Dedifferentiated amniotic fluid mesenchymal stem cell (primary cell): ENCODE measurements around the gene ADPRHL1.
"Not testable (repeated sequence)": the region's sequence is repeated elsewhere in the genome, so short reads cannot be mapped to it uniquely, and the experiment has no call there.

Source experiments
- DNase-seq: peaks from one replicate; pipeline ENCODE4 v3.0.0-alpha.2; 2016; ENCODE audit errors: extremely low spot score

ADPRHL1 gene

DNA sequence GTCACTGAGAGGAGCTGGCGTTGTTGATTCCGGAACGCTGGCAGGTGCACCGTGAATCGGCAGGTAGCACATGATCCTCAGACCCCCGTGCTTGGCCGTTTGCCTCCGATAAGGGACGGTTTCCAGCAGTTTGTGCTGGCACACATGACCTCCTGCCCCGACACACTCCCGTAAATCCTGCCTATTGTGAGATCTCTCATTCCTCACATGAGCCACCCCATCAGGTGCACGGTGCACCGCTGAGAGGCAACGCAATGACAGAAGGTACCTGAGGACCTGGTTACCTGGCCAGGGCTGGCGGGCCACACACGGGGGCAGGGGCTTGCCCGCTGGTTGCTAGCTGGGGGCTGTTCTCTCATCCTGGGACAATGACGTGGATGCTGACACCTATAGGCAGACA lies 2.1 kb upstream of the ADPRHL1 start:
- DNase-seq, result no peak

DNA sequence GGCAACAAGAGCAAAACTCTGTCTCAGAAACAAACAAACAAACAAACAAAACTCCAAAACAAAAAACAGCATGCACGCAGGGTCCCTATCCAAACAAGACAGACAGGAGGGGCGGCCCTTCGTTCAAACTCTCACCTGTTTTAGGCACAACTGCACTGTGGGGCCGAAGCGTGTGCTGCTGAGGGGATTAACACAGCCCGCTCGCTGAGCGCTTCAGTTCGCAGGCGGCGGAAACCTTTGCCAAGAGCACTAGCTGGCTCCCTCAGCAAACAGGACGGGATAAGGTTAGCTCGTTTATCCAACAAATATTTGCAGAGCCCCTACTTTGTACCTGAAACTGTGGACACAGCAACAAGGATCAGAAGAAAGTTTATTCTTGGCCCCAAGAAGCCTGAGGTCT lies 1.6 kb upstream of the ADPRHL1 start:
- DNase-seq, result no peak

DNA sequence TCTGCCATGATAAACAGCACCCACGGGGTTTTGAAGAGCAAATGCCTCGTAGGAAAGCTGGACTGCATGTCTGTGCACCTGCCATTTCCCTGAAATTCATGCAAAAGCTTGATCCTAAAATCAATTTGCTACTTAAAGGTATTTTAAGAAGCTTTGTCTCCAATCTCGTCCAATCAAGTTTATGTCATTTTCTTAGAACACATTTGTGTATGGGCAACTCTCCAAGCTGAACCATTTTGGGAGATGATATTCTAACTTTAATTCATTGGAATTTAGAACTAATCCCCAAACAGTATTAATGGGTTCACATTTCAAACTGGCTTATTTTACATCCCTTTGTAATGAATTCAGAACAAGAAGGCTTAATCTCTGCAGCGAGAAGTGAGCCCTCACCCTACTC lies 822 bp downstream of the ADPRHL1 start:
- no peak for DNase-seq

DNA sequence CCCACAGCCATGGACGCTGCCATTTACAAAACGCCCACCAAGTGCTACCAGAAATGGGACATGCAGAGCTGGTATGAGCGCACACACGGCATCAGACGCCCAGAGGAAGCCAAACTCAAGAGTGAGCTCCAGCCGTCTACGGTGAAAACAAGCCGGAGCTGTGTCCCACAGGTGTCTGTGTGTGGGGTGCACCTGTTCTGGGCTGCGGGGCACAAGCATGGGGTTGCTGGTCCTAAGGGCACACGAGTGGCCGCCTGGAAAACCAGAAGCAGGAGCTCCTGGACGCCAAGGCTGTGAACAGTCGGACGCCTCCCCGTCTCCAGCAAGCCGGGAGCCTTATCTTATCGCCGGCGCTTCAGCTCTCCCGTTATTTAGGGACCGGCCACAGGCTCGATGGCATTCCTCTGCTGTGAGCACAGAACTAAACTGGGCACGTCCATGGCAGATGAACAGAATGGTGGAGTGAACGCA lies 1.3 kb downstream of the ADPRHL1 start:
- no peak for DNase-seq

DNA sequence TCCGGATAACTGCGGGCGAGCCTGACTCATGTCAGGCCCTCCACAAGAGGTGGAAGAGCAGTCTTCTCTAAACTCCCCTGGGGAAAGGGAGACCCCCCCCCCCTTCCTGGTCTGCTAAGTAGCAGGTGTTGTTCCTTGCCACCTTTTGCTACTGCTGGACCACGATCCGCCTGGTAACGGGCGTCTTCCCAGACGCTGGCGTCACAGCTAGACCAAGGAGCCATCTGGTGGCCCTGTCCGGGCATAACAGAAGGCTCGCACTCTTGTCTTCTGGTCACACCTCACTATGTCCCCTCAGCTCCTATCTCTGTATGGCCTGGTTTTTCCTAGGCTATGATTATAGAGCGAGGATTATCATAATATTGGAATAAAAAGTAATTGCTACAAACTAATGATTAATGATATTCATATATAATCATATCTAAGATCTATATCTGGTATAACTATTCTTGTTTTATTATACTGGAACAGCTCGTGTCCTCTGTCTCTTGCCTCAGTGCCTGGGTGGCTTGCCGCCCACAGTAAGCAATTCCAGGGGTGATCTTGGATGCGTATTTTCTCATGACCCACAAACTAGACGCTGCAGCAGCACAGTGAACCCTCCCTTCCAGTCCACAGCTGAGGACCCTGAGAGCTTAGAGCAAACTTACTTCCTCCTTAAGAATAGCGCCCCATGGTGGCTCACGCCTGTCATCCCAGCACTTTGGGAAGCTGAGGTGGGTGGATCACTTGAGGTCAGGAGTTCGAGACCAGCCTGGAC lies 2.2 kb downstream of the ADPRHL1 start:
- DNase-seq, result not testable (repeated sequence)

DNA sequence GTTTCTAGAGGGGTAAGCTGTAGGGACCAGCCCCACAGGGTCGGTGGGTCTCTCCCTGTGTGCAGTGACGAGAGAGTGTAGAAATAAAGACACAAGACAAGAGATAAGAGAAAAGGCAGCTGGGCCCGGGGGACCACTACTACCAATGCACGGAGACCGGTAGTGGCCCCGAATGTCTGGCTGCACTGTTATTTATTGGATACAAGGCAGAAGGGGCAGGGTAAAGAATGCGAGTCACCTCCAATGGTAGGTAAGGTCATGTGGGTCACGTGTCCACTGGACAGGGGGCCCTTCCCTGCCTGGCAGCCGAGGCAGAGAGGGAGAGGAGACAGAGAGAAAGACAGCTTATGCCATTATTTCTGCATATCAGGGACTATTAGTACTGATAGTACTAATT lies 2.9 kb downstream of the ADPRHL1 start:
- DNase-seq, result not testable (repeated sequence)

DNA sequence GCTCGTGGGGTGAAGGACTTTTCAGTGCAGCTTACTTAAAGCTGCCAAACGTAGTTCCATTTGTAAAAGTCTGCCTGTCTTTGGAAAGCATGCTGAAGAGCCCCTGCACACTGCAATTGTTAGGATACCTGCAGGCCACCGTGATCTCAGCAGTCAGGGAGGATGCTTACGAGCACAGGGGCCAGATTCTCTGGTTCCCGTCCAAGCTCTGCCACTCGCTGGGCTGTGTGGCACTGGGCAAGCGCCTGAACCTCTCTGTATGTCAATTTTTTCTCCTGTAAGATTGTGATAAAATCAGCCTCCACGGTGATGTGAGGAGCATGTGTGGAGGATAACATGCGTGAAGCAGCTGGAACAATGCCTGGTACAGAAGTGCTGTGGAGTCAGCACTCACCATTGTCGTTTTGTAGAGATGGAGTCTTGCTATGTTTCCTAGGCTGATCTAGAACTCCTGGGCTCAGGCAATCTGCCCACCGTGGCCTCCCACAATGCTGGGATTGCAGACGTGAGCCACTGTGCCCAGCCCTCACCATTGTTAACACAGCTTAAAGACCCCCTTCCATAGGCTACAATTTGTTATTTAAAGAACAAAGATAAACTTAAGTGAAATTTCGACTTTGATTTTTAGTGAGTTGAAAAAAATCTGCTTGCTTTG lies 3.5 kb downstream of the ADPRHL1 start:
- no peak for DNase-seq

DNA sequence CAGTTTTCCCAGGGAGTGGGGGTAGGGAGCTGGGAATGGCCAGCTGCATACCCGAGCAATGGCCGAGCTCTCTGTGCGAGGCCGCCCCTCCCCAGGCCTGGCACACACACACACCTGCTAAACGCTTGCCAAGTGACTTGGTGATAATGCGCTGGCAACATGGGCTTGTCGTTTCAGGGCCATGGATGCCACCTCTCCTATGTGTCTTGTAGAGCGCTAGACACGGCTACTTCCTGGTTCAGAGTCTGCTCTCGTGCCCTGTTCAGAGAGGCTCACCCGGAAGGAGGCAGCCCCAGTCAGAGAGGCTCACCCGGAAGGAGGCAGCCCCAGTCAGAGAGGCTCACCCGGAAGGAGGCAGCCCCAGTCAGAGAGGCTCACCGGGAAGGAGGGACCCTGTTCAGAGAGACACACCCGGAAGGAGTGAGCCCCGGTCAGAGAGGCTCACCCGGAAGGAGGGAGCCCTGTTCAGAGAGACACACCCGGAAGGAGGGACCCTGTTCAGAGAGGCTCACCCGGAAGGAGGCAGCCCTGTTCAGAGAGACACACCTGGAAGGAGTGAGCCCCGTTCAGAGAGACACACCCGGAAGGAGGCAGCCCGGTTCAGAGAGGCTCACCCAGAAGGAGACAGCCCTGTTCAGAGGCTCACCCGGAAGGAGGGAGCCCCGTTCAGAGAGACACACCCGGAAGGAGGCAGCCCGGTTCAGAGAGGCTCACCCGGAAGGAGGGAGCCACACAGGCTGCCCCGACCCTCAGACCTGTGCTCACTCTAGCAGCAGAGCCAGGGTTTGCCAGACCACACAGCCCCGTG lies 4.2 kb downstream of the ADPRHL1 start:
- no peak for DNase-seq

DNA sequence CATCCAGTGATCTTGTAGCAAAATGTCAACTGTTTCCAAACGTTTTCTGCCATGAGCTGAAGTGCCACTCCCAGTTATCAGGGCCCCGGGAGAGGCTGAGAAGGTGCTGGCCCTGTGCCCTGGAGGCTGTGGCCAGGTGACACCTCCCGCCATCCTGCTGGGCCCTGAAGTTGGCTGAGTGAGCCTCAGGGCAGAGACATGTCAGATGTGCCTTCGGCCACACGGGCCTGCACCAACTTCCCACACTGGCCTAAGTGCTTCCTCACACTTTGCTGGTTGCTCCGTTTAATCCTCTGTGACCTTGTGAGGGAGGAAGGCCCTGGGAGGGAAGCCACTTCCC lies 4.8 kb downstream of the ADPRHL1 start:
- no peak for DNase-seq

DNA sequence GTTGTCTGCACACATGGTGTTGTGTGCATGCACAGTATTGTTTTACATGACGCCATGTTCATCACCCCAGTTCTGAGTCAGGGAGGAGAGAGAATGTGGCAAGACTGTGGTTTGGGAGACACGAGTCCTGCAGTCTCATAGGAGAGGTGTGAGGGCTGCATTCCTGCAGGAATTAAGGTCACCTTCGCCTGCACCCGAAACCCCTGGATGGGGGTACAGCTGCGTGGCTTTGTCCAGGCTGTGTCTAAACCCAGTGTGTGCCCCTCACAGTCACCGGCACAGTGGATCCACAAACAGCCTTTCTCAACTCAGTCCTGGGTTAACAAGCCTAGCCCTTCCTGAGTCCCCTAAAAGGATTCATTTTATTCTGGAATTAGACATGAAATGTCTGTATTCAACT lies 5.7 kb downstream of the ADPRHL1 start:
- DNase-seq, result no peak

DNA sequence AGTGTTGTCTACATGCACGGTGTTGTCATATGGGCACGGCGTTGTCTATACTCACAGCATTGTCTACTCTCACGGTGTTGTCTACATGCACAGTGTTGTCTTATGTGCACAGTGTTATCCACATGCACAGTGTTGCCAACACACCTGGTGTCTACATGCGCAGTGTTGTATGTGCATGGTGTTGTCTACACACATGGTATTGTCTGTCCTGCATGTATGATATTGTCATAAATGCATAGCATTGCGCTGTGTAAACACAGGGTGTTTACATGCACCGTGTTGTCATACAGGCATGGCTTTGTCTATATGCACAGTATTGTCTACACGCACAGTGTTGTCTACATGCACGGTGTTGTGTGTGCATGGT lies 6.8 kb downstream of the ADPRHL1 start:
- DNase-seq, result no peak

DNA sequence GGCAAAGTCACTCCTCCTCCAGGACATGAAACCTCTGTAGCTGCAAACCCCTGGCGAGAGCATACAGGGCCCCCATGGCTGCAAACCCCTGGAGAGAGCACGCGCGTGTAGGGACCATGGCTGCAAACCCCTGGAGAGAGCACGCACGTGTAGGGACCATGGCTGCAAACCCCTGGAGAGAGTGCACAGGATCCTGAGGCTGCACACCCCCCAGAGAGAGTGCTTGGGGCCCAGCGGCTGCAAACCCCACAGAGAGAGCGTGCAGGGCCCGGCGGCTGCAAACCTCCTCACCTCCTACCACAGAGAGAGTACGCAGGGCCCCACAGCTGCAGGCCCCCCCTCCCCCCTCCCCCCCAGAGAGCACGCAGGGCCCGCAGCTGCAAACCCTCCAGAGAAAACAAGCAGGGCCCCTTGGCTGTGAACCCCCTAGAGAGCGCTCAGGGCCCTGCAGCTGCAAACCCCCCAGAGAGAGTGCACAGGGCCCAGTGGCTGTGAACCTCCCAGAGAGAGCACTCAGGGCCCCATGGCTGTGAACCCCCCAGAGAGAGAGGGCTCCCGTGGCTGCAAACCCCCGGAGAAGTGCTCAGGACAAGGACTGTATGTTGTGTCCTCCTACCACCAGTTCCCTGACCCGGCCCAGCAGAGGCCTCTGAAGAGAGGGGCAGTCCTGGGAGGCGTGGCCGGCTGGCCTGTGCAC lies 7.3 kb downstream of the ADPRHL1 start:
- no peak for DNase-seq

DNA sequence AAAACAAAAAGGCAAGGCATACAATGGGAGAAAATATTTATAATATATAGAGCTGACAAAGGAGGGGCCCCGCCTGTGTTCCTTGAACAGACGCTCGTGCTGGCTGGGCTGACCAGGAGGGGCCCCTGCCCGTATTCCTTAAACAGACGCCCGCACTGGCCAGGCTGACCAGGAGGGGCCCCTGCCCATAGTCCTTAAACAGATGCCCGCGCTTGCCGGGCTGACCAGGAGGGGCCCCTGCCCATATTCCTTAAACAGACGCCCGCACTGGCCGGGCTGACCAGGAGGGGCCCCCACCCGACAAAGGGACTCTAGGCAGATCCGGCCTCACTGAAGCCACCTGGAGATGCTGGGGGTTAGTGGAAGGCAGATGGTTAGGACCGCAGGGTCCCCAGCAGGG lies 9.3 kb downstream of the ADPRHL1 start:
- DNase-seq, result no peak

DNA sequence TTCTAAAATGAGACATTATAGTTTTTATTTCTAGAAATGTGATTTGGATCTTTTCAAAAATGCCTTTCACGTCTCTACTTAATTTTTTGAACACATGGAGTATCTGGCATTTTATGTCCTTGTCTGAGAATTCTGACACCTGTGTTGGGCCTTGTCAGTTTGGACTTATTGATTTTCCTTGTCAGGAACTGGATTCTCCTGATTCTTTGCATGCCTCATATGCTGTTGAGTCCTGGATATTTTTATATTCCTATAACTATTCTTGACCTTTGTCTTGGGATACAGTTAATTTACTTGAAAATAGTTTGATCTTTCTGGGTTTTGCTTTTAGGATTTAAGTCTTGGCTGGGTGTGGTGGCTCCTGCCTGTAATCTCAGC lies 10.3 kb downstream of the ADPRHL1 start:
- no peak for DNase-seq

DNA sequence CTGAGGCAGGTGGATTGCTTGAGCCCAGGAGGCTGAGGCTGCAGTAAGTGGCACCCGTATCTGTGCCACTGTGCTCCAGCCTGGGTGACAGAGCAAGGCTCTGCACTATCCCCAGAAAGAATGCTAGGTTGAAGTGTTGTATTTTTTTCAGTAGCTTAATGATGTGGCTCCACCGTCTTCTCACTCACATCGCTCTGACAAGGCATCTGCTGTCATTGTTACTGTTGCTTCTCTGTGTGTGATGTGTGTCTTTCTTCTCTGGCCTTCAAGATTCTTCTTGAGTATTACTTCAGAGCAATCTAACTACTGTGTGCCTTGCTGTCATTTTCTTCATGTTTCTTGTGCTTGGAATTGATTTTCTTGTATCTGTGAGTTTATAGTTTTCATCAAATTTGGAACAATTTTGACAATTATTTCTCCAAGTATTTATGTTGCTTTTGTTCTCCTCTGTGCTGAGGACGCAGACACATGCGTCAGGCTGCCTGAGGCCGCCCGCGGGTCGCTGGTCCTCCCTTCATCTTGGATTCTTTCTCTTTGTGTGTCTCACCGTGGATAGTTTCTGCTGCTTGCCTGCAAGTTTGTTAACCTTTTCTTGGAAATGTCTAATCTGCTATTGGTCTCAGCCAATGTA lies 10.8 kb downstream of the ADPRHL1 start:
- no peak for DNase-seq

DNA sequence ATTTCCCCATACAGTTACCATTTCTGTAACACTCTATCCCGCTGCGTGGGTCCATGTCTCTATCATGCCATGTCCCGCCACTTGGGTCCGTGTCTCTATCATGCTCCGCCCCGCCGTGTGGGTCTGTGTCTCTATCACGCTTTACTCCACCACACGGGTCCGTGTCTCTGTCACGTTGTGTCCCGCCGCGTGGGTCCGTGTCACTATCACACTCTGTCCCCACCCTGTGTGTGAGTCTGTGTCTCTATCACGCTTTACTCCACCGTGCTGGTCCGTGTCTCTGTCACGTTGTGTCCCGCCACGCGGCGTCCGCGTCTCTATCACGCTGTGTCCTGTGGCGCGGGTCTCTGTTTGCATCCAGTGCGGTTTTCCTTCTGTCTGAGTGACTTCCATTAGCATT lies 11.6 kb downstream of the ADPRHL1 start:
- DNase-seq, result no peak

DNA sequence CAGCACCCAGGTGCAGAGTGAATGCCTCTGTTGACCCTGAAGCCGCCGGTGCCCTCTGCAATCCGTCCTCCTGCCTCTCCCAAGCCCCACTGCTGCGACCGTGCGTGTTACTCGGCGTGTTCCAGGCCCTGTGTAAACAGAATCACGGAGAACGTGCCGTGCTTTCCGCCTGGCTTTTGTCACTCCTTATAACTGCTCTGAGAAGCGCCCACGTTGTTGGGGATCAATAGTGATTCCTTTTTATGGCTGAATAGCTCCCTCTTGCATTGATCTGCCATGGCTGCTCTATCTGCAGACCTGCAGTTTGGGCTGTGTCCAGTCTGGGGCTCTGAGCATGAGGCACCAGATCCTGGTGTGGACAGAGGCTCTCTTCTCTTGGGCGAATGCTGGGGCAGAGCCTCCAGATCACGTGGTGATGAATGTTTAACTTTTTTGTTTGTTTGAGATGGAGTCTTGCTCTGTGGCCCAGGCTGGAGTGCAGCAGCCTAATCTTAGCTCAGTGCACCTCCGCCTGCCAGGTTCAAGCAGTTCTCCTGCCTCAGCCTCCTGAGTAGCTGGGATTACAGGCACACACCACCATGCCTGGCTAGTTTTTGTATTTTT lies 15.8 kb downstream of the ADPRHL1 start:
- no peak for DNase-seq

DNA sequence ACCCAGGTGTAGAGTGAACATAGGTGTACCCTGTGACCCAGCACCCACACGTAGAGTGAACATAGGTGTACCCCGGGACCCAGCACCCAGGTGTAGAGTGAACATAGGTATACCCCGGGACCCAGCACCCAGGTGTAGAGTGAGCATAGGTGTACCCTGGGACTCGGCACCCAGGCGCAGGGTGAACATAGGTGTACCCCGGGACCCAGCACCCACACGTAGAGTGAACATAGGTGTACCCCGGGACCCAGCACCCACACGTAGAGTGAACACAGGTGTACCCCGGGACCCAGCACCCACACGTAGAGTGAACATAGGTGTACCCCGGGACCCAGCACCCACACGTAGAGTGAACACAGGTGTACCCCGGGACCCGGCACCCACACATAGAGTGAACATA lies 16.4 kb downstream of the ADPRHL1 start:
- DNase-seq, result not testable (repeated sequence)

DNA sequence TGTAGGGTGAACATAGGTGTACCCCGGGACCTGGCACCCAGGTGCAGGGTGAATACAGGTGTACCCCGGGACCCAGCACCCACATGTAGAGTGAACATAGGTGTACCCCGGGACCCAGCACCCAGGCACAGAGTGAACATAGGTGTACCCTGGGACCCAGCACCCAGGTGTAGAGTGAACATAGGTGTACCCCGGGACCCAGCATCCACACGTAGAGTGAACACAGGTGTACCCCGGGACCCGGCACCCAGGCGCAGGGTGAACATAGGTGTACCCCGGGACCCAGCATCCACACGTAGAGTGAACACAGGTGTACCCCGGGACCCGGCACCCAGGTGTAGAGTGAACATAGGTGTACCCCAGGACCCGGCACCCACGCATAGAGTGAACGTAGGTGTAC lies 17.4 kb downstream of the ADPRHL1 start:
- DNase-seq, result not testable (repeated sequence)

DNA sequence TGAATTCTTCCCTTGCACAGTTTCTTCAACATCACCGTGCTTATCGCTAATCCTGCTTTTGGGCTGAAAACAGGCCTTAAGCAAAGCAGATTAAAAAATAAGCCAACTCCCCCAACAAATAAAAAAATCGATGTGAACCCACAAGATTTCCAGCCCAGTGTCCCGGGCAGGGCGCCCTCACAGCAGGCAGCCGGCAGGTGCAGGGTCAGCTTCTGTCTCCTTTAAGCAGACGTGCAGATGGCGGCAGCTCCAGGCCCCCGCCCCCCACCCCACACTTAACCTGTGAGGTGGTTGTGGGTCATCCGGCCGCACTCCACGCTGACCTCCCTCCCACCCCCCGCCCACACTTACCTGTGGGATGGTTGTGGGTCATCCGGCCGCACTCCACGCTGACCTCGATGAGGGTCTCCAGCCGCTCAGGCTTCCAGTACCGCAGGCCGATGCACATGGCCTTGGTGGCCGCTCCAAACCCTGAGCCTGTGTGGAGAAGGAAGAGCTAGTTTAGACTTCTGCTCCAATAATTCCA lies 19.8 kb downstream of the ADPRHL1 start:
- no peak for DNase-seq
